Measurements from ENCODE around the gene LCTL. TPM values are rescaled to one million over a fixed set of nuclear protein-coding genes. Genes with fewer than 3 reads are reported as not detected.

Gene LCTL, protein sequence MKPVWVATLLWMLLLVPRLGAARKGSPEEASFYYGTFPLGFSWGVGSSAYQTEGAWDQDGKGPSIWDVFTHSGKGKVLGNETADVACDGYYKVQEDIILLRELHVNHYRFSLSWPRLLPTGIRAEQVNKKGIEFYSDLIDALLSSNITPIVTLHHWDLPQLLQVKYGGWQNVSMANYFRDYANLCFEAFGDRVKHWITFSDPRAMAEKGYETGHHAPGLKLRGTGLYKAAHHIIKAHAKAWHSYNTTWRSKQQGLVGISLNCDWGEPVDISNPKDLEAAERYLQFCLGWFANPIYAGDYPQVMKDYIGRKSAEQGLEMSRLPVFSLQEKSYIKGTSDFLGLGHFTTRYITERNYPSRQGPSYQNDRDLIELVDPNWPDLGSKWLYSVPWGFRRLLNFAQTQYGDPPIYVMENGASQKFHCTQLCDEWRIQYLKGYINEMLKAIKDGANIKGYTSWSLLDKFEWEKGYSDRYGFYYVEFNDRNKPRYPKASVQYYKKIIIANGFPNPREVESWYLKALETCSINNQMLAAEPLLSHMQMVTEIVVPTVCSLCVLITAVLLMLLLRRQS
- not detected in 5 replicates for total RNA-seq (2022; extraction: Qiagen RNA extraction; ENCODE audit: low read depth)

DNA sequence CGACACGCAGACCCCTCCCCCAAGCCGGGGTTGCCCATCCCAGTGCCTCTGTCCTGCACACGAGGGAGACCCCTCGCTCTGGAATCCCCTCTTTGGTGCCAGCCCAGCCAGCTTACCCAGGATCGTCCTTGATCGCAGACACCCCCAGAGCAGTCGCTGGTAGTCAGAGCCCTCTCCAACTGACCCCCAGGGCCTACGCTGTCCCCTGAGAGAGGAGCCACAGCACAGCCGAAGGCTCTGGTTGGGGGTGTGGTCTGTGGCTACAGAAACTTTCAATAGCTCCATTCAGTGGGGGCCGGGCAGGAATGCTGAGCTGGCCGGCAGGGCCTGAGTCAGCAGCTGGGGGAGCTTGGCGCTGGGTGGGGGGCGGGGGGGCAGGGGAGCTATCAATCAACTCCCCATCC, at the start of gene LCTL:
Gene LCTL (minus strand): TSS at position 258 of the 404 bp plus-strand sequence. CDS start 633 bp downstream, outside the sequence.

DNA sequence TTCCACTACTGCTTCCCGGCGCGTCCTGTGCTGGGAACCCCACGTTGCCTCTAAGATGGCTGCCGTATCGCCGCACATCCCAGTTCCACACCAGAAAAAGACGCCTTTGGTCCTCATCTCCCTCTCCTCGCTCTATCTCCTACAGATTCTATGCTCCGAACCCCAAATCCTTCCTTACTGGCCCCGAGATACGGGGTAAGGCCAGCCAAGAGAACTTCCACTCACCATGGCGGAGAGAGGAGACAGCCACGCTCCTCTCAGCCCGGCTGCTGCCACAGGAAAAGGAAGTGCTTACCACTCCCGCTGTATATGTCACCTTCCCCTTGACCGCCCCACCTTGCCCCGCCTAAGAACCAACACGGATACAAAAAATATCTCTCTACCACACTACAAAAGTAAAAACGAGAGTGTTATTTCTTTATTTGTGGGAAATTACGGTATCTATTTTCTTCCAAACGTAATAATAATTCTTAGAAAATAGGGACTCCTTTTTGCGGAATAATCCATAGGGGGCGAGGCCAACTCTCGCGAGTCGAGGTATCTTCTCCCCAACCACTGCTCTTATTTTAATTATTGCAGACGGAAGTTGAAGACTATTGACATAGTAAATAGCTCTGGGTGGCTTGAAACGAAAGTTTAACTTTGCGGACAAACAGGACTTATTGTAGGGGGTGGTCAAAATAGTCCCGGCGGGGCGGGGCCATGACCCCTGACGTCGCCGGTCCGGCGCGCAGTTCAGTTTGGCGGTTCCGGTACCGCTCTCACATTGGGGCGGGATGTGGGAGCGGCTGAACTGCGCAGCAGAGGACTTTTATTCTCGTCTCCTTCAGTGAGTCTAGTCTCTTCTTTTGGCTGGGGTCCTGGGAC, 61.0 kb downstream of the LCTL start, which contains the start of the genes RPL4 and ZWILCH:
Gene RPL4 (minus strand): TSS at position 293 of the 867 bp plus-strand sequence. CDS start 65 bp downstream, at position 228.
Gene ZWILCH (plus strand): TSS at position 764 of the 867 bp plus-strand sequence. CDS start 13 bp downstream, at position 777.

Other genes with a start within 250 kb of the LCTL start
- gene TIPIN, start 209.3 kb downstream of the LCTL start, total RNA-seq (2022; extraction: Qiagen RNA extraction; ENCODE audit: low read depth) = 19.5 to 45.2 TPM (median 23.0 TPM) in 5 replicates
- gene MAP2K1, start 179.1 kb downstream of the LCTL start, total RNA-seq (2022; extraction: Qiagen RNA extraction; ENCODE audit: low read depth) = 77.9 to 120 TPM (median 113 TPM) in 5 replicates
- gene SNAPC5, start 68.2 kb downstream of the LCTL start, total RNA-seq (2022; extraction: Qiagen RNA extraction; ENCODE audit: low read depth) = 42.3 to 61.5 TPM (median 48.0 TPM) in 5 replicates
- 5,293 to 5,653 TPM (median 5,434 TPM) in 5 replicates for gene RPL4, start 61.1 kb downstream of the LCTL start, total RNA-seq (2022; extraction: Qiagen RNA extraction; ENCODE audit: low read depth)
- gene ZWILCH, start 60.7 kb downstream of the LCTL start, total RNA-seq (2022; extraction: Qiagen RNA extraction; ENCODE audit: low read depth) = 30.2 to 42.8 TPM (median 38.8 TPM) in 5 replicates
- 15.1 to 29.1 TPM (median 25.0 TPM) in 5 replicates for gene SMAD6, start 136.2 kb upstream of the LCTL start, total RNA-seq (2022; extraction: Qiagen RNA extraction; ENCODE audit: low read depth)